GM06990 (cell line): ENCODE data around the gene ZFHX2.

ENCODE experiments used
- DNase-seq: peaks from one replicate; pipeline ENCODE4 v3.0.0-alpha.2; 2011; ENCODE audit not compliant: insufficient read length; ENCODE audit errors: extremely low read depth
- H3K27me3 ChIP-seq: replicated peaks from 2 replicates; pipeline ENCODE4 v1.6.0; 2011; ENCODE audit warnings: low read length; ENCODE audit not compliant: control insufficient read depth, insufficient read depth
- H3K36me3 ChIP-seq: 2 replicates; pipeline ENCODE4 v1.5.1; 2011; ENCODE audit warnings: low read length; ENCODE audit not compliant: control insufficient read depth, insufficient read depth
- H3K4me3 ChIP-seq: replicated peaks from 2 replicates; pipeline ENCODE4 v1.5.1; 2011; ENCODE audit warnings: low read depth, mild to moderate bottlenecking, control low read depth, low read length
- TF ChIP-seq, protein P1 (sequence below): IDR thresholded peaks from 2 replicates; pipeline ENCODE4 v1.5.1; 2011; ENCODE audit warnings: low read length, control low read depth, mild to moderate bottlenecking, inconsistent platforms; ENCODE audit not compliant: insufficient read depth, poor library complexity, severe bottlenecking

Gene ZFHX2

DNA sequence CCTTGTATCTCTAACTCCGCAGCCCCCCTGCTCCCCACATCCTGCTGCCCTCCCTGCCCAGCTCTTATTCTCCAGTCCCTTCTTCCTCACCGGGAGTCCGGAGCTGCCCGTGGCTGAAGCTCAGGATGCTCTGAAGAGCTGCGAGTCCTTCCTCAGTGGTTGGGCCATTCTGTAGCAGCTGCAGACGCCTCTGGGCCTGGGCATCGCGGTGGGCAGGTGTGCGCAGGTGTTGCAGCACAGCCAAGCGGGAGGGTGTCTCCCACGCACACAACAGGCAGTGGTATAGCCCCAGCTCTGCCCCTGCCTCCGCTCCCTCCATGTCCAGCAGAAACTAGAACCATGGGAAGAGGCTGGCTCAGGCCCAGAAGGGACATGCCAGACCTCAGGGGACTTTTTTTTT, 20.2 kb downstream of the ZFHX2 start:
- H3K36me3 ChIP-seq: no peaks in the 10 kb centered on the region; the same call in none of the 2 replicates
- H3K27me3 ChIP-seq: no peaks in the 10 kb centered on the region
- no peak overlapping the region for H3K4me3 ChIP-seq
- TF ChIP-seq, protein P1, sequence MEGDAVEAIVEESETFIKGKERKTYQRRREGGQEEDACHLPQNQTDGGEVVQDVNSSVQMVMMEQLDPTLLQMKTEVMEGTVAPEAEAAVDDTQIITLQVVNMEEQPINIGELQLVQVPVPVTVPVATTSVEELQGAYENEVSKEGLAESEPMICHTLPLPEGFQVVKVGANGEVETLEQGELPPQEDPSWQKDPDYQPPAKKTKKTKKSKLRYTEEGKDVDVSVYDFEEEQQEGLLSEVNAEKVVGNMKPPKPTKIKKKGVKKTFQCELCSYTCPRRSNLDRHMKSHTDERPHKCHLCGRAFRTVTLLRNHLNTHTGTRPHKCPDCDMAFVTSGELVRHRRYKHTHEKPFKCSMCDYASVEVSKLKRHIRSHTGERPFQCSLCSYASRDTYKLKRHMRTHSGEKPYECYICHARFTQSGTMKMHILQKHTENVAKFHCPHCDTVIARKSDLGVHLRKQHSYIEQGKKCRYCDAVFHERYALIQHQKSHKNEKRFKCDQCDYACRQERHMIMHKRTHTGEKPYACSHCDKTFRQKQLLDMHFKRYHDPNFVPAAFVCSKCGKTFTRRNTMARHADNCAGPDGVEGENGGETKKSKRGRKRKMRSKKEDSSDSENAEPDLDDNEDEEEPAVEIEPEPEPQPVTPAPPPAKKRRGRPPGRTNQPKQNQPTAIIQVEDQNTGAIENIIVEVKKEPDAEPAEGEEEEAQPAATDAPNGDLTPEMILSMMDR: no peak
- no peak for DNase-seq

GRCh38 chr14:23530375-23531055, 21.1 kb downstream of the ZFHX2 start:
- Histone ChIP-seq H3K4me3 (no peak overlapping the region), H3K36me3 (no peaks in the 10 kb centered on the region; the same call in none of the 2 replicates), H3K27me3 (no peaks in the 10 kb centered on the region)
- TF ChIP-seq, protein P1: no peak
- DNase-seq: no peak

- Histone ChIP-seq H3K36me3 (no peaks in the 10 kb centered on the region; the same call in none of the 2 replicates), H3K27me3 (no peaks in the 10 kb centered on the region), H3K4me3 (no peak overlapping the region)
- TF ChIP-seq, protein P1: no peak
- DNase-seq: no peak
These were observed 22.5 kb downstream of the ZFHX2 start for GRCh38 chr14:23529016-23529415.

- TF ChIP-seq, protein P1: no peak
- H3K4me3 ChIP-seq: no peak overlapping the region
- H3K27me3 ChIP-seq: no peaks in the 10 kb centered on the region
- no peak for DNase-seq
- no peaks in the 10 kb centered on the region; the same call in none of the 2 replicates for H3K36me3 ChIP-seq
These were observed 23.0 kb downstream of the ZFHX2 start for GRCh38 chr14:23528555-23528954.

- Histone ChIP-seq H3K27me3 (no peaks in the 10 kb centered on the region), H3K4me3 (no peak overlapping the region), H3K36me3 (no peaks in the 10 kb centered on the region; the same call in 1 of the 2 replicates)
- DNase-seq: no peak
- TF ChIP-seq, protein P1: no peak
These were observed 26.0 kb downstream of the ZFHX2 start for GRCh38 chr14:23525611-23526010.
